ENCODE results near the gene TRIM44.
"Not testable (repeated sequence)": the region's sequence is repeated elsewhere in the genome, so short reads cannot be mapped to it uniquely, and the experiment has no call there.

TRIM44 gene

GRCh38 chr11:35771722-35772121, 109.1 kb downstream of the TRIM44 start:
- Histone ChIP-seq H3K14ac (ENCODE audit: low read length) (no peak overlapping the region), H4K91ac (ENCODE audit: low read depth, low read length, poor library complexity) (no peak overlapping the region), H3K27ac (replicated peaks; ENCODE audit: low read length) (no peak overlapping the region), H2AFZ (ENCODE audit: low read length) (no peak overlapping the region), H3K9ac (ENCODE audit: low read depth, low read length, poor library complexity) (no peak overlapping the region), H4K8ac (ENCODE audit: low read depth, low read length) (no peak overlapping the region), H3K79me1 (ENCODE audit: low read depth, low read length) (no peaks in the 10 kb centered on the region), H2BK15ac (ENCODE audit: low read length) (no peak overlapping the region), H3K4me1 (ENCODE audit: control insufficient read depth in 2 of 2, insufficient read depth in 1 of 2, low read depth in 1 of 2, low read length in 2 of 2) (no peaks in the 10 kb centered on the region), H3K18ac (ENCODE audit: low read length) (no peak overlapping the region), H2AK5ac (ENCODE audit: low read depth, low read length) (no peak overlapping the region), H3K23ac (ENCODE audit: low read depth, low read length, poor library complexity) (no peak overlapping the region), H3K4ac (ENCODE audit: low read length) (no peak overlapping the region), H3K36me3 (replicated peaks in 1 of 2; ENCODE audit: control insufficient read depth in 2 of 2, insufficient read depth in 2 of 2, low read length in 2 of 2) (no peaks in the 10 kb centered on the region), H2BK12ac (ENCODE audit: low read length) (no peak overlapping the region), H3K4me3 (ENCODE audit: low read length in 2 of 2) (no peak overlapping the region), H3K4me2 (ENCODE audit: insufficient read depth, low read length, poor library complexity, severe bottlenecking) (no peak overlapping the region), H2BK5ac (ENCODE audit: low read length) (no peak overlapping the region), H2BK120ac (ENCODE audit: low read depth, low read length) (no peak overlapping the region), H3K9me3 (replicated peaks in 1 of 2; ENCODE audit: control insufficient read depth in 2 of 2, insufficient read depth in 1 of 2, low read depth in 1 of 2, low read length in 2 of 2) (peaks cover 0 to 7% of the 10 kb centered on the region in 2 donors), H3K27me3 (ENCODE audit: control insufficient read depth in 3 of 3, insufficient read depth in 3 of 3, low read depth in 1 of 3, low read length in 3 of 3) (no peaks in the 10 kb centered on the region)
- DNase-seq (ENCODE audit: low spot score) = no peak
- WGBS, 2 donors (ENCODE audit: extremely low coverage in 2 of 2, insufficient read length in 2 of 2, insufficient replicate concordance in 1 of 2) = no CpG with 5 or more reads among the region's 5 CpGs

DNA sequence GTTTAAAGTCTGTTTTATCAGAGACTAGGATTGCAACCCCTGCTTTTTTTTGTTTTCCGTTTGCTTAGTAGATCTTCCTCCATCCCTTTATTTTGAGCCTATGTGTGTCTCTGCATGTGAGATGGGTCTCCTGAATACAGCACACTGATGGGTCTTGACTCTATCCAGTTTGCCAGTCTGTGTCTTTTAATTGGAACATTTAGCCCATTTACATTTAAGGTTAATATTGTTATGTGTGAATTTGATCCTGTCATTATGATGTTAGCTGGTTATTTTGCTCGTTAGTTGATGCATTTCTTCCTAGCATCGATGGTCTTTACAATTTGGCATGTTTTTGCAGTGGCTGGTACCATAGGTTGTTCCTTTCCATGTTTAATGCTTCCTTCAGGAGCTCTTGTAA, 114.7 kb downstream of the TRIM44 start:
- not testable (repeated sequence) for H3K9ac ChIP-seq (ENCODE audit: low read depth, low read length, poor library complexity); H2BK15ac ChIP-seq (ENCODE audit: low read length); H4K8ac ChIP-seq (ENCODE audit: low read depth, low read length); H2BK5ac ChIP-seq (ENCODE audit: low read length); H2AK5ac ChIP-seq (ENCODE audit: low read depth, low read length); H3K23ac ChIP-seq (ENCODE audit: low read depth, low read length, poor library complexity); H2BK120ac ChIP-seq (ENCODE audit: low read depth, low read length); H3K4me2 ChIP-seq (ENCODE audit: insufficient read depth, low read length, poor library complexity, severe bottlenecking); H3K18ac ChIP-seq (ENCODE audit: low read length); H4K91ac ChIP-seq (ENCODE audit: low read depth, low read length, poor library complexity); H2AFZ ChIP-seq (ENCODE audit: low read length); H3K4ac ChIP-seq (ENCODE audit: low read length); DNase-seq (ENCODE audit: low spot score); H3K14ac ChIP-seq (ENCODE audit: low read length); H2BK12ac ChIP-seq (ENCODE audit: low read length); H3K4me1 ChIP-seq (ENCODE audit: control insufficient read depth in 2 of 2, insufficient read depth in 1 of 2, low read depth in 1 of 2, low read length in 2 of 2); H3K4me3 ChIP-seq (ENCODE audit: low read length in 2 of 2); H3K36me3 ChIP-seq (replicated peaks in 1 of 2; ENCODE audit: control insufficient read depth in 2 of 2, insufficient read depth in 2 of 2, low read length in 2 of 2); H3K27me3 ChIP-seq (ENCODE audit: control insufficient read depth in 3 of 3, insufficient read depth in 3 of 3, low read depth in 1 of 3, low read length in 3 of 3); H3K79me1 ChIP-seq (ENCODE audit: low read depth, low read length); H3K27ac ChIP-seq (replicated peaks; ENCODE audit: low read length)
- no CpG with 5 or more reads among the region's 3 CpGs for WGBS, 2 donors (ENCODE audit: extremely low coverage in 2 of 2, insufficient read length in 2 of 2, insufficient replicate concordance in 1 of 2)
- peaks cover 0 to 11% of the 10 kb centered on the region in 2 donors for H3K9me3 ChIP-seq (replicated peaks in 1 of 2; ENCODE audit: control insufficient read depth in 2 of 2, insufficient read depth in 1 of 2, low read depth in 1 of 2, low read length in 2 of 2)

- H3K14ac ChIP-seq (ENCODE audit: low read length); H3K4me1 ChIP-seq (ENCODE audit: control insufficient read depth in 2 of 2, insufficient read depth in 1 of 2, low read depth in 1 of 2, low read length in 2 of 2); H3K4me3 ChIP-seq (ENCODE audit: low read length in 2 of 2); H3K36me3 ChIP-seq (replicated peaks in 1 of 2; ENCODE audit: control insufficient read depth in 2 of 2, insufficient read depth in 2 of 2, low read length in 2 of 2); DNase-seq (ENCODE audit: low spot score); H3K79me1 ChIP-seq (ENCODE audit: low read depth, low read length); H2BK15ac ChIP-seq (ENCODE audit: low read length); H3K27me3 ChIP-seq (ENCODE audit: control insufficient read depth in 3 of 3, insufficient read depth in 3 of 3, low read depth in 1 of 3, low read length in 3 of 3); H3K18ac ChIP-seq (ENCODE audit: low read length); H2BK120ac ChIP-seq (ENCODE audit: low read depth, low read length); H2BK12ac ChIP-seq (ENCODE audit: low read length); H3K23ac ChIP-seq (ENCODE audit: low read depth, low read length, poor library complexity); H3K27ac ChIP-seq (replicated peaks; ENCODE audit: low read length); H3K4ac ChIP-seq (ENCODE audit: low read length); H3K9ac ChIP-seq (ENCODE audit: low read depth, low read length, poor library complexity); H2BK5ac ChIP-seq (ENCODE audit: low read length); H2AK5ac ChIP-seq (ENCODE audit: low read depth, low read length); H3K4me2 ChIP-seq (ENCODE audit: insufficient read depth, low read length, poor library complexity, severe bottlenecking); H4K91ac ChIP-seq (ENCODE audit: low read depth, low read length, poor library complexity); H4K8ac ChIP-seq (ENCODE audit: low read depth, low read length); H2AFZ ChIP-seq (ENCODE audit: low read length): not testable (repeated sequence)
- no CpG with 5 or more reads among the region's 8 CpGs for WGBS, 2 donors (ENCODE audit: extremely low coverage in 2 of 2, insufficient read length in 2 of 2, insufficient replicate concordance in 1 of 2)
- peaks cover 0 to 11% of the 10 kb centered on the region in 2 donors for H3K9me3 ChIP-seq (replicated peaks in 1 of 2; ENCODE audit: control insufficient read depth in 2 of 2, insufficient read depth in 1 of 2, low read depth in 1 of 2, low read length in 2 of 2)
Observed at GRCh38 chr11:35778943-35779342, 116.4 kb downstream of the TRIM44 start.

DNA sequence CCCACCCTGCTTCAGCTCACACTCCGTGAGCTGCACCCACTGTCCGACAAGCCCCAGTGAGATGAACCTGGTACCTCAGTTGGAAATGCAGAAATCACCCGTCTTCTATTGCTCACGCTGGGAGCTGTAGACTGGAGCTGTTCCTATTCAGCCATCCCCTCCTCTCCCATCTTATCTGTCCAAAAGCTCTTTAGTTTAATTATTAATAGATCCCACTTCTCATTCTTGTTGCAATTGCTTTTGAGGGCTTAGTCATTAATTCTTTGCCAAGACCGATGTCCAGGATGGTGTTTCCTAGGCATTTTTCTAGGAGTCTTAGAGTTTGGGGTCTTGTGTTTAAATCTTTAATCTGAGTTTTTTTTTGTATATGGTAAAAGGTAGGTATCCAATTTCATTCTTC, 116.8 kb downstream of the TRIM44 start:
- Histone ChIP-seq H4K91ac (ENCODE audit: low read depth, low read length, poor library complexity) (no peak overlapping the region), H3K4ac (ENCODE audit: low read length) (no peak overlapping the region), H3K79me1 (ENCODE audit: low read depth, low read length) (peaks cover 3% of the 10 kb centered on the region), H2BK15ac (ENCODE audit: low read length) (no peak overlapping the region), H3K9me3 (replicated peaks in 1 of 2; ENCODE audit: control insufficient read depth in 2 of 2, insufficient read depth in 1 of 2, low read depth in 1 of 2, low read length in 2 of 2) (peaks cover 0 to 11% of the 10 kb centered on the region in 2 donors), H3K9ac (ENCODE audit: low read depth, low read length, poor library complexity) (no peak overlapping the region), H3K4me3 (ENCODE audit: low read length in 2 of 2) (no peak overlapping the region), H2AK5ac (ENCODE audit: low read depth, low read length) (no peak overlapping the region), H3K27me3 (ENCODE audit: control insufficient read depth in 3 of 3, insufficient read depth in 3 of 3, low read depth in 1 of 3, low read length in 3 of 3) (no peaks in the 10 kb centered on the region), H2BK5ac (ENCODE audit: low read length) (no peak overlapping the region), H3K18ac (ENCODE audit: low read length) (no peak overlapping the region), H3K4me1 (ENCODE audit: control insufficient read depth in 2 of 2, insufficient read depth in 1 of 2, low read depth in 1 of 2, low read length in 2 of 2) (peaks cover 0 to 2% of the 10 kb centered on the region in 2 donors), H4K8ac (ENCODE audit: low read depth, low read length) (no peak overlapping the region), H3K27ac (replicated peaks; ENCODE audit: low read length) (no peak overlapping the region), H3K14ac (ENCODE audit: low read length) (no peak overlapping the region), H2BK12ac (ENCODE audit: low read length) (no peak overlapping the region), H3K36me3 (replicated peaks in 1 of 2; ENCODE audit: control insufficient read depth in 2 of 2, insufficient read depth in 2 of 2, low read length in 2 of 2) (no peaks in the 10 kb centered on the region), H3K4me2 (ENCODE audit: insufficient read depth, low read length, poor library complexity, severe bottlenecking) (no peak overlapping the region), H2BK120ac (ENCODE audit: low read depth, low read length) (no peak overlapping the region), H3K23ac (ENCODE audit: low read depth, low read length, poor library complexity) (no peak overlapping the region), H2AFZ (ENCODE audit: low read length) (no peak overlapping the region)
- WGBS, 2 donors (ENCODE audit: extremely low coverage in 2 of 2, insufficient read length in 2 of 2, insufficient replicate concordance in 1 of 2) = no CpG with 5 or more reads among the region's 5 CpGs
- DNase-seq (ENCODE audit: low spot score) = no peak
